ENCODE results near the gene CYLD.

CYLD gene

GRCh38 chr16:50765260-50765659 lies 23.4 kb downstream of the CYLD start:
- Histone ChIP-seq H3K4me1 (ENCODE audit: control insufficient read depth, insufficient read depth, low read length) (no peaks in the 10 kb centered on the region), H3K9me3 (ENCODE audit: control insufficient read depth, insufficient read depth, low read depth, low read length) (no peaks in the 10 kb centered on the region), H3K4me3 (ENCODE audit: low read depth, low read length) (no peak overlapping the region), H3K27ac (ENCODE audit: extremely low read depth, low read depth, low read length) (no peak overlapping the region), H3K36me3 (ENCODE audit: control insufficient read depth in 2 of 2, insufficient read depth in 1 of 2, low read length in 2 of 2) (peaks cover 0 to 3% of the 10 kb centered on the region in 2 experiments; a peak in 1 of 3 replicates)
- TF ChIP-seq ZSCAN30 (tag by site-specific recombination; IDR thresholded peaks at IDR 0.05) (no peak), ZNF704 (tag by site-specific recombination; IDR thresholded peaks at IDR 0.05) (no peak), ZNF776 (tag by site-specific recombination; IDR thresholded peaks at IDR 0.05; ENCODE audit: borderline replicate concordance) (no peak), ZNF266 (tag by site-specific recombination; IDR thresholded peaks at IDR 0.05; ENCODE audit: low read depth) (no peak), ZNF16 (tag by site-specific recombination; IDR thresholded peaks at IDR 0.05; ENCODE audit: low read depth) (no peak), ZSCAN5A (tag by site-specific recombination; IDR thresholded peaks at IDR 0.05) (no peak)
- POLR2A ChIA-PET = no interaction called here
- CTCF ChIA-PET = interaction anchor here (0.6 kb wide), 1 partner anchor 8 kb away, joined by 3 read pairs; no protein-coding TSS in a partner anchor

- peaks cover 0 to 3% of the 10 kb centered on the region in 2 experiments; a peak in 1 of 3 replicates for H3K36me3 ChIP-seq (ENCODE audit: control insufficient read depth in 2 of 2, insufficient read depth in 1 of 2, low read length in 2 of 2)
- no peaks in the 10 kb centered on the region for H3K9me3 ChIP-seq (ENCODE audit: control insufficient read depth, insufficient read depth, low read depth, low read length)
- H3K4me3 ChIP-seq (ENCODE audit: low read depth, low read length) = no peak overlapping the region
- ChIA-PET POLR2A (no interaction called here), CTCF (interaction anchor here (0.6 kb wide), 1 partner anchor 9 kb away, joined by 3 read pairs; no protein-coding TSS in a partner anchor)
- TF ChIP-seq ZNF692 (tag by site-specific recombination; IDR thresholded peaks at IDR 0.05) = no peak
- no peak for TF ChIP-seq ZNF341 (tag by site-specific recombination; IDR thresholded peaks at IDR 0.05; ENCODE audit: low read depth)
- TF ChIP-seq ZNF658 (tag by site-specific recombination; IDR thresholded peaks at IDR 0.05) = no peak
- no peaks in the 10 kb centered on the region for H3K4me1 ChIP-seq (ENCODE audit: control insufficient read depth, insufficient read depth, low read length)
- H3K27ac ChIP-seq (ENCODE audit: extremely low read depth, low read depth, low read length) = no peak overlapping the region
These were observed 24.0 kb downstream of the CYLD start for GRCh38 chr16:50765861-50766260.

GRCh38 chr16:50767197-50767596 lies 25.3 kb downstream of the CYLD start:
- H3K27ac ChIP-seq (ENCODE audit: extremely low read depth, low read depth, low read length) = no peak overlapping the region
- peaks cover 0 to 3% of the 10 kb centered on the region in 2 experiments; a peak in 1 of 3 replicates for H3K36me3 ChIP-seq (ENCODE audit: control insufficient read depth in 2 of 2, insufficient read depth in 1 of 2, low read length in 2 of 2)
- no peak overlapping the region for H3K4me3 ChIP-seq (ENCODE audit: low read depth, low read length)
- ChIA-PET POLR2A (interaction anchor here (0.6 kb wide), 1 partner anchor 10 kb away, joined by 3 read pairs; no protein-coding TSS in a partner anchor), CTCF (interaction anchor here (0.7 to 0.8 kb wide), 2 partner anchors 47 to 95 kb away, joined by 3 to 4 read pairs; no protein-coding TSS in a partner anchor)
- H3K4me1 ChIP-seq (ENCODE audit: control insufficient read depth, insufficient read depth, low read length) = no peaks in the 10 kb centered on the region
- H3K9me3 ChIP-seq (ENCODE audit: control insufficient read depth, insufficient read depth, low read depth, low read length) = no peaks in the 10 kb centered on the region
- TF ChIP-seq REPIN1 (tag by site-specific recombination; IDR thresholded peaks at IDR 0.05; ENCODE audit: low read depth) = no peak
- no peak for TF ChIP-seq ZNF266 (tag by site-specific recombination; IDR thresholded peaks at IDR 0.05; ENCODE audit: low read depth)
- TF ChIP-seq ZNF792 (tag by site-specific recombination; IDR thresholded peaks at IDR 0.05) = no peak
- TF ChIP-seq ZFP3 (tag by site-specific recombination; IDR thresholded peaks at IDR 0.05; ENCODE audit: low read depth) = no peak
- TF ChIP-seq ZNF280C (tag by site-specific recombination; IDR thresholded peaks at IDR 0.05) = no peak
- TF ChIP-seq ZNF302 (tag by site-specific recombination; IDR thresholded peaks at IDR 0.05; ENCODE audit: low read depth) = no peak
- TF ChIP-seq ZNF510 (tag by site-specific recombination; IDR thresholded peaks at IDR 0.05; ENCODE audit: insufficient replicate concordance) = no peak
- no peak for TF ChIP-seq ZNF580 (tag by site-specific recombination; IDR thresholded peaks at IDR 0.05)
- no peak for TF ChIP-seq ZNF449 (tag by site-specific recombination; IDR thresholded peaks at IDR 0.05)
- no peak for TF ChIP-seq ZNF10 (tag by site-specific recombination; IDR thresholded peaks at IDR 0.05)

Data from HEK293 (cell line).